ENCODE data around the gene FBXO21.
A peak's percentile ranks its signal among the peaks of the same experiment; 100 is the strongest.
"Not testable (repeated sequence)": the region's sequence is repeated elsewhere in the genome, so short reads cannot be mapped to it uniquely, and the experiment has no call there.

FBXO21 gene

GRCh38 chr12:117111821-117112595, 78.3 kb downstream of the FBXO21 start:
- Mint-ChIP-seq H3K27me3 (peaks cover 0 to 7% of the 10 kb centered on the region in 2 donors), H3K9me3 (no peaks in the 10 kb centered on the region), H3K4me1 (ENCODE audit: low read depth in 2 of 2) (no peaks in the 10 kb centered on the region), H3K4me3 (no peak overlapping the region), H3K36me3 (ENCODE audit: insufficient read depth) (no peaks in the 10 kb centered on the region), H3K27ac (no peak overlapping the region)
- ATAC-seq (replicated peaks) (no peak), DNase-seq (no peak)

GRCh38 chr12:117111386-117111785, 78.9 kb downstream of the FBXO21 start:
- H3K4me3 Mint-ChIP-seq = no peak overlapping the region
- no peak for DNase-seq

GRCh38 chr12:117109943-117110635, 80.2 kb downstream of the FBXO21 start:
- peaks cover 0 to 14% of the 10 kb centered on the region in 2 donors for H3K27me3 Mint-ChIP-seq
- H3K9me3 Mint-ChIP-seq = no peaks in the 10 kb centered on the region
- DNase-seq = no peak
- no peak for ATAC-seq (replicated peaks)
- peaks cover 0 to 8% of the 10 kb centered on the region in 2 donors for H3K4me1 Mint-ChIP-seq (ENCODE audit: low read depth in 2 of 2)
- no peak overlapping the region for H3K4me3 Mint-ChIP-seq
- H3K27ac Mint-ChIP-seq = no peak overlapping the region
- peaks cover 6% of the 10 kb centered on the region for H3K36me3 Mint-ChIP-seq (ENCODE audit: insufficient read depth)

More at GRCh38 chr12:117111386-117111785, 78.9 kb downstream of the FBXO21 start:
- Mint-ChIP-seq H3K27me3 (peaks cover 0 to 7% of the 10 kb centered on the region in 2 donors), H3K27ac (no peak overlapping the region), H3K9me3 (no peaks in the 10 kb centered on the region), H3K36me3 (ENCODE audit: insufficient read depth) (no peaks in the 10 kb centered on the region), H3K4me1 (ENCODE audit: low read depth in 2 of 2) (no peaks in the 10 kb centered on the region)
- ATAC-seq (replicated peaks) = no peak

GRCh38 chr12:117105902-117106301, 84.4 kb downstream of the FBXO21 start:
- peak; percentile 98 for ATAC-seq (replicated peaks)
- Mint-ChIP-seq H3K27ac (peak overlapping the region in 1 of 2 donors; percentile 78), H3K9me3 (no peaks in the 10 kb centered on the region), H3K27me3 (peaks cover 0 to 13% of the 10 kb centered on the region in 2 donors), H3K36me3 (ENCODE audit: insufficient read depth) (peaks cover 6% of the 10 kb centered on the region), H3K4me1 (ENCODE audit: low read depth in 2 of 2) (peaks cover 0 to 8% of the 10 kb centered on the region in 2 donors), H3K4me3 (peak overlapping the region in 1 of 2 donors; percentile 47)
- peak; percentile 23 to 59 (median 55) for DNase-seq

- H3K27ac Mint-ChIP-seq; DNase-seq; H3K9me3 Mint-ChIP-seq; H3K36me3 Mint-ChIP-seq (ENCODE audit: insufficient read depth); H3K4me3 Mint-ChIP-seq; ATAC-seq (replicated peaks): not testable (repeated sequence)
- Mint-ChIP-seq H3K27me3 (peaks cover 0 to 13% of the 10 kb centered on the region in 2 donors), H3K4me1 (ENCODE audit: low read depth in 2 of 2) (peaks cover 0 to 13% of the 10 kb centered on the region in 2 donors)
These were observed 86.3 kb downstream of the FBXO21 start for GRCh38 chr12:117104003-117104402.

GRCh38 chr12:117102800-117103181, 87.5 kb downstream of the FBXO21 start:
- H3K36me3 Mint-ChIP-seq (ENCODE audit: insufficient read depth) = peaks cover 6% of the 10 kb centered on the region
- H3K4me3 Mint-ChIP-seq = no peak overlapping the region
- peaks cover 4 to 17% of the 10 kb centered on the region in 2 donors for H3K4me1 Mint-ChIP-seq (ENCODE audit: low read depth in 2 of 2)
- DNase-seq (no peak), ATAC-seq (replicated peaks) (no peak)
- peaks cover 0 to 13% of the 10 kb centered on the region in 2 donors for H3K27me3 Mint-ChIP-seq
- H3K9me3 Mint-ChIP-seq = no peaks in the 10 kb centered on the region
- no peak overlapping the region for H3K27ac Mint-ChIP-seq

- no peak overlapping the region for H3K4me3 Mint-ChIP-seq
- peak overlapping the region in 1 of 2 donors; percentile 44 for H3K27ac Mint-ChIP-seq
- H3K4me1 Mint-ChIP-seq (ENCODE audit: low read depth in 2 of 2) = peaks cover 8 to 20% of the 10 kb centered on the region in 2 donors
- H3K9me3 Mint-ChIP-seq = no peaks in the 10 kb centered on the region
- no peak for ATAC-seq (replicated peaks)
- peaks cover 0 to 13% of the 10 kb centered on the region in 2 donors for H3K27me3 Mint-ChIP-seq
- H3K36me3 Mint-ChIP-seq (ENCODE audit: insufficient read depth) = peaks cover 6% of the 10 kb centered on the region
- no peak for DNase-seq
These were observed 88.1 kb downstream of the FBXO21 start for GRCh38 chr12:117101953-117102799.

- no peak for ATAC-seq (replicated peaks)
- H3K9me3 Mint-ChIP-seq = no peaks in the 10 kb centered on the region
- H3K27me3 Mint-ChIP-seq = peaks cover 0 to 11% of the 10 kb centered on the region in 2 donors
- DNase-seq = no peak
- H3K4me3 Mint-ChIP-seq = no peak overlapping the region
- peaks cover 14 to 26% of the 10 kb centered on the region in 2 donors for H3K4me1 Mint-ChIP-seq (ENCODE audit: low read depth in 2 of 2)
- H3K27ac Mint-ChIP-seq = peak overlapping the region in 1 of 2 donors; percentile 44
- H3K36me3 Mint-ChIP-seq (ENCODE audit: insufficient read depth) = peaks cover 4% of the 10 kb centered on the region
These were observed 89.2 kb downstream of the FBXO21 start for GRCh38 chr12:117100851-117101673.

GRCh38 chr12:117100251-117100650, 90.0 kb downstream of the FBXO21 start:
- Mint-ChIP-seq H3K36me3 (ENCODE audit: insufficient read depth) (no peaks in the 10 kb centered on the region), H3K27ac (no peak overlapping the region), H3K4me1 (ENCODE audit: low read depth in 2 of 2) (peaks cover 14 to 21% of the 10 kb centered on the region in 2 donors), H3K4me3 (peak overlapping the region; percentile 78 to 80), H3K27me3 (peaks cover 0 to 6% of the 10 kb centered on the region in 2 donors), H3K9me3 (no peaks in the 10 kb centered on the region)
- ATAC-seq (replicated peaks) = no peak
- DNase-seq = no peak

GRCh38 chr12:117098361-117099217, 91.7 kb downstream of the FBXO21 start:
- DNase-seq (peak in 1 of 3 experiments; percentile 11), ATAC-seq (replicated peaks) (peak; percentile 28)
- Mint-ChIP-seq H3K4me3 (peak overlapping the region; percentile 80 to 87), H3K27ac (peak overlapping the region in 1 of 2 donors; percentile 23), H3K9me3 (no peaks in the 10 kb centered on the region), H3K4me1 (ENCODE audit: low read depth in 2 of 2) (peaks cover 20 to 23% of the 10 kb centered on the region in 2 donors), H3K27me3 (peaks cover 0 to 6% of the 10 kb centered on the region in 2 donors), H3K36me3 (ENCODE audit: insufficient read depth) (no peaks in the 10 kb centered on the region)

GRCh38 chr12:117098024-117098360, 92.3 kb downstream of the FBXO21 start:
- no peak for DNase-seq

GRCh38 chr12:117097159-117097558, 93.1 kb downstream of the FBXO21 start:
- Mint-ChIP-seq H3K36me3 (ENCODE audit: insufficient read depth) (no peaks in the 10 kb centered on the region), H3K27me3 (peaks cover 0 to 6% of the 10 kb centered on the region in 2 donors), H3K9me3 (no peaks in the 10 kb centered on the region), H3K4me1 (ENCODE audit: low read depth in 2 of 2) (peaks cover 20 to 23% of the 10 kb centered on the region in 2 donors), H3K27ac (peak overlapping the region in 1 of 2 donors; percentile 36), H3K4me3 (peak overlapping the region; percentile 80 to 87)
- ATAC-seq (replicated peaks) (no peak), DNase-seq (no peak)

More at GRCh38 chr12:117098024-117098360, 92.3 kb downstream of the FBXO21 start:
- no peak for ATAC-seq (replicated peaks)
- Mint-ChIP-seq H3K4me1 (ENCODE audit: low read depth in 2 of 2) (peaks cover 20 to 23% of the 10 kb centered on the region in 2 donors), H3K9me3 (no peaks in the 10 kb centered on the region), H3K36me3 (ENCODE audit: insufficient read depth) (no peaks in the 10 kb centered on the region), H3K27ac (peak overlapping the region in 1 of 2 donors; percentile 58), H3K4me3 (peak overlapping the region; percentile 80 to 87), H3K27me3 (peaks cover 0 to 6% of the 10 kb centered on the region in 2 donors)

Data from effector memory CD8-positive, alpha-beta T cell (primary cell).